SU-DHL-6 (cell line): ENCODE results near the gene DAGLB.
A peak's percentile ranks its signal among the peaks of the same experiment; 100 is the strongest.

Experiments used
- H2AFZ ChIP-seq: fragments of 200-600 bp; sonication (generic); 2 replicates; pipeline ENCODE4 v1.6.1; 2014; ENCODE audit warnings: low read depth, mild to moderate bottlenecking, moderate library complexity, mixed read lengths, antibody characterized with exemption, low read length; ENCODE audit not compliant: severe bottlenecking
- H3F3A ChIP-seq: fragments of 200-600 bp; shearing (Covaris generic); 2 replicates; pipeline ENCODE4 v1.6.0; 2016; ENCODE audit warnings: antibody characterized with exemption, mild to moderate bottlenecking; ENCODE audit not compliant: insufficient read depth
- H3K27ac ChIP-seq: fragments of 200-600 bp; sonication (generic); 2 replicates; pipeline ENCODE4 v1.5.1; 2016; ENCODE audit warnings: low read depth, mild to moderate bottlenecking, low read length, moderate library complexity, mixed read lengths
- H3K27me3 ChIP-seq: fragments of 200-600 bp; sonication (generic), shearing (Covaris generic); 2 replicates; pipeline ENCODE4 v1.6.0; 2014; ENCODE audit warnings: mild to moderate bottlenecking, low read length
- H3K36me3 ChIP-seq: fragments of 200-600 bp; sonication (generic); 2 replicates; pipeline ENCODE4 v1.6.1; 2014; ENCODE audit warnings: mild to moderate bottlenecking, low read length, mixed read lengths
- H3K4me2 ChIP-seq: fragments of 300-600, 200-600 bp; shearing (Covaris generic), sonication (generic); 2 replicates; pipeline ENCODE4 v1.6.0; 2014; ENCODE audit warnings: low read length, low read depth, mild to moderate bottlenecking; ENCODE audit not compliant: poor library complexity, severe bottlenecking
- H3K4me3 ChIP-seq: fragments of 200-600 bp; sonication (generic); 2 replicates; pipeline ENCODE4 v1.5.1; 2014; ENCODE audit warnings: antibody characterized with exemption, low read length, mild to moderate bottlenecking, mixed read lengths; ENCODE audit not compliant: insufficient read depth, poor library complexity, severe bottlenecking
- H3K79me2 ChIP-seq: fragments of 200-600 bp; sonication (generic); 2 replicates; pipeline ENCODE4 v1.6.1; 2014; ENCODE audit warnings: mild to moderate bottlenecking, low read length, moderate library complexity; ENCODE audit not compliant: insufficient read depth
- H3K9ac ChIP-seq: fragments of 200-600 bp; sonication (generic); 2 replicates; pipeline ENCODE4 v1.7.0; 2014; ENCODE audit warnings: mild to moderate bottlenecking, low read length
- H3K9me2 ChIP-seq: fragments of 200-600 bp; sonication (generic); replicated peaks from 2 replicates; pipeline ENCODE4 v1.6.1; 2014; ENCODE audit warnings: low read length; ENCODE audit not compliant: insufficient read depth
- H3K9me3 ChIP-seq: fragments of 200-600 bp; sonication (generic); 2 replicates; pipeline ENCODE4 v1.6.1; 2014; ENCODE audit warnings: low read length, mixed read lengths; ENCODE audit not compliant: insufficient read depth
- H4K20me1 ChIP-seq: fragments of 200-600 bp; sonication (generic); 2 replicates; pipeline ENCODE4 v1.6.1; 2014; ENCODE audit warnings: low read depth, mild to moderate bottlenecking, antibody characterized with exemption, low read length, moderate library complexity, mixed read lengths
- EZH2phosphoT487 ChIP-seq: fragments of 200-600 bp; sonication (generic), shearing (Covaris generic); conservative IDR thresholded peaks from 2 replicates; pipeline ENCODE4 v1.6.1; 2018; ENCODE audit warnings: mild to moderate bottlenecking, antibody characterized with exemption, low read length, moderate library complexity, mixed read lengths
- TF ChIP-seq, protein P1 (sequence below): fragments of 200-600 bp; sonication (generic); IDR thresholded peaks from one replicate; pipeline ENCODE4 v1.5.1; 2017; ENCODE audit warnings: antibody characterized with exemption, mild to moderate bottlenecking, low read length, moderate library complexity; ENCODE audit not compliant: insufficient read depth, poor library complexity, severe bottlenecking

The DAGLB gene

DNA sequence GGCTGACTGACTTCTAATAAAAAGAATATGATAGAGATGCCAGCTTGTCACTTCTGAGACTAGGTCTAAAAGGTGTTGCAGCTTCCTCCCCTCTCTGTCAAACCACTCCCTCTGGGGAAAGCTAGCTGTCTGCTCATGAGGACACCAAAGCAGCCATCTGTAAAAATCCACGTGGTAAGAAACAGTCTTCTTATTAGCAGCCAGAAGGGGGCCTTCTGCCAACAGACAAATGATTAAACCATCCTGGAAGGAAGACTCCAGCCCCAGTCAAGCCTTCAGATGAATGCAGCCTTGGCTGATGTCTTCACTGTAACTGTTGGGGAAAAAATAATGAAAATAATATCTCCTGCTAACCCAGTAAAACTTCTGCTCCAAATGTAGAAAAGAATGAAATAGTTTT, 41.9 kb upstream of the DAGLB start:
- H3K9me3 ChIP-seq, result no peaks in the 10 kb centered on the region
- H3F3A ChIP-seq, result no peaks in the 10 kb centered on the region
- H3K27ac ChIP-seq, result no peak overlapping the region
- no peaks in the 10 kb centered on the region for H4K20me1 ChIP-seq
- H3K4me2 ChIP-seq, result no peak overlapping the region
- no peak overlapping the region for H3K4me3 ChIP-seq
- no peak overlapping the region for H3K9ac ChIP-seq
- peak overlapping the region; percentile 44 for H2AFZ ChIP-seq
- no peaks in the 10 kb centered on the region for H3K27me3 ChIP-seq
- TF ChIP-seq, protein P1, sequence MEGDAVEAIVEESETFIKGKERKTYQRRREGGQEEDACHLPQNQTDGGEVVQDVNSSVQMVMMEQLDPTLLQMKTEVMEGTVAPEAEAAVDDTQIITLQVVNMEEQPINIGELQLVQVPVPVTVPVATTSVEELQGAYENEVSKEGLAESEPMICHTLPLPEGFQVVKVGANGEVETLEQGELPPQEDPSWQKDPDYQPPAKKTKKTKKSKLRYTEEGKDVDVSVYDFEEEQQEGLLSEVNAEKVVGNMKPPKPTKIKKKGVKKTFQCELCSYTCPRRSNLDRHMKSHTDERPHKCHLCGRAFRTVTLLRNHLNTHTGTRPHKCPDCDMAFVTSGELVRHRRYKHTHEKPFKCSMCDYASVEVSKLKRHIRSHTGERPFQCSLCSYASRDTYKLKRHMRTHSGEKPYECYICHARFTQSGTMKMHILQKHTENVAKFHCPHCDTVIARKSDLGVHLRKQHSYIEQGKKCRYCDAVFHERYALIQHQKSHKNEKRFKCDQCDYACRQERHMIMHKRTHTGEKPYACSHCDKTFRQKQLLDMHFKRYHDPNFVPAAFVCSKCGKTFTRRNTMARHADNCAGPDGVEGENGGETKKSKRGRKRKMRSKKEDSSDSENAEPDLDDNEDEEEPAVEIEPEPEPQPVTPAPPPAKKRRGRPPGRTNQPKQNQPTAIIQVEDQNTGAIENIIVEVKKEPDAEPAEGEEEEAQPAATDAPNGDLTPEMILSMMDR, result peak; percentile 37
- no peak for TF ChIP-seq EZH2phosphoT487
- H3K79me2 ChIP-seq, result no peaks in the 10 kb centered on the region
- no peaks in the 10 kb centered on the region for H3K36me3 ChIP-seq
- H3K9me2 ChIP-seq, result no peaks in the 10 kb centered on the region

DNA sequence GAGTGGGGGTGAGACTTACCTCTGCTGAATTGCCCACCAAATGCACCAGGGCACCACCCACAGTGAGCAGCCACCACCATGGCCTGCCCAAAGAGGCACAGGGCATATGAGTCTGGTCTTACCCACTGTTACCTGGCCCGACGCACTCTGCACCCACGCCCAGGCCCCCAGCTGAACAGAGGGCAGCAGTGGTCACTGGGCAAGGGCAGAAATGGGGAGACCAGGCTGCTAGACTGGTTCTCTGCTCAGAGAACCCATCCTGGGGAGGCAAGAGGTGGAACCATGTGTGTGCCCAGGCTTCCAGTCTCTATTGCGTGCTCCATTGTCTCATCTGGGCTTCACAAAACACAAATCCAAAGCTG, 39.4 kb upstream of the DAGLB start:
- no peak overlapping the region for H2AFZ ChIP-seq
- no peak overlapping the region for H3K4me2 ChIP-seq
- H3K9ac ChIP-seq, result no peak overlapping the region
- H3K4me3 ChIP-seq, result no peak overlapping the region
- TF ChIP-seq EZH2phosphoT487, result no peak
- no peaks in the 10 kb centered on the region for H3K27me3 ChIP-seq
- H3K36me3 ChIP-seq, result no peaks in the 10 kb centered on the region
- H3K9me2 ChIP-seq, result no peaks in the 10 kb centered on the region
- H3K27ac ChIP-seq, result no peak overlapping the region
- H3K9me3 ChIP-seq, result no peaks in the 10 kb centered on the region
- H3K79me2 ChIP-seq, result peaks cover 17% of the 10 kb centered on the region
- H3F3A ChIP-seq, result no peaks in the 10 kb centered on the region
- H4K20me1 ChIP-seq, result 0 out of 2 replicates have a peak, but pooled peaks cover 3% of the 10 kb centered on the region

DNA sequence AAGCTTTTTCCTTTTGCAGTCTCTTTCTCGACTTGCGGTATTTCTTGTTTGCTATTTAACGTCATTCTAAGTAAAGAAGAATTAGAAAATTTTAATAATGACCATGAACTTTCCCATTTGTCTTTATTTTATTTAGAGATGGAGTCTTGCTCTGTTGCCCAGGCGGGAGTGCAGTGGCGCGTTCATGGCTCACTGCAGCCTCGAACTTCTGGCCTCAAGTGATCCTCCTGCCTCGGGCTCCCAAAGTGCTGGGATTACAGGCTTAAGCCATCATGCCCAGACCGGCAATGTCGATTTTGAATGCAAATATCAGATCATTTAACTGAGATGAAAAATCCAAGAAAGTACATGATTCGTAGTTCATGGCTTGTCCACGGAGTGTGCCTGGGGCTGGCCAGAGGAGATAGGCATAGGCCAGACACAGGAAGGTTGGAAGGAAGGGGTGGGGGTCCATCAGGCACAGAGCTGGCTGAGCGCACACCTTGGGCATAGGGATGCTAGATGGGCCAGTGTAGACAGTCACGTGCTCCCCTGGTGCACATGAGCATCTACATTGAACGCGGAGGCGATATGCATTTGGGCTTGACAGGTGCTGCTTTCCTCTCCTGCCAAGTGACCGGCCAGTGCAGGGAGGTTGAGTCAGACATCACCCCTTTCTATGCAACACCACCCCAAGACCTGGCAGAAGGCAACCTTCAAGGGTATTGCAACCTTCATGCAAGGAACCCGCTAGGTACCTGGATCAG, 38.9 kb upstream of the DAGLB start:
- H3K9me3 ChIP-seq, result no peaks in the 10 kb centered on the region
- H3K4me2 ChIP-seq, result no peak overlapping the region
- no peaks in the 10 kb centered on the region for H3K9me2 ChIP-seq
- no peaks in the 10 kb centered on the region for H3F3A ChIP-seq
- H4K20me1 ChIP-seq, result 0 out of 2 replicates have a peak, but pooled peaks cover 4% of the 10 kb centered on the region
- H3K36me3 ChIP-seq, result no peaks in the 10 kb centered on the region
- H2AFZ ChIP-seq, result no peak overlapping the region
- peaks cover 22% of the 10 kb centered on the region for H3K79me2 ChIP-seq
- H3K27me3 ChIP-seq, result no peaks in the 10 kb centered on the region
- no peak overlapping the region for H3K27ac ChIP-seq
- H3K4me3 ChIP-seq, result no peak overlapping the region
- TF ChIP-seq, protein P1, result no peak
- TF ChIP-seq EZH2phosphoT487, result no peak
- no peak overlapping the region for H3K9ac ChIP-seq

DNA sequence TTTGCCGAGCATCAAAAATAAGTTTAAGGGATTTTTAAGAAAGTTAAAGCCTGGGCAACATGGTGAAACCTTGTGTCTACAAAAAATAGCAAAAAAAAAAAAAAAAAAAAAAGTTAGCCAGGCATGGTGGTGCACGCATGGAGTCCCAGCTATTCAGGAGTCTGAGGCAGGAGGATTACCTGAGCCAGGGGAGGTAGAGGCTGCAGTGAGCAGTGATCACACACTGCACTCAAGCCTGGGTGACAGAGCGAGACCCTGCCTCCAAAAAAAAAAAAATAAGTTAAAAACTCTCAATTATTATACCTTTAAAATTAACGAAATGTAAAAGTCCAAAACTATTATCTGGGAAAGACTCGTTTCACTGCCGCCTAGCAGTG, 35.0 kb upstream of the DAGLB start:
- TF ChIP-seq EZH2phosphoT487, result no peak
- TF ChIP-seq, protein P1, result no peak
- Histone ChIP-seq H4K20me1 (peaks cover 6% of the 10 kb centered on the region; the same call in 1 of the 2 replicates), H3F3A (no peaks in the 10 kb centered on the region), H3K79me2 (peaks cover 61% of the 10 kb centered on the region), H3K9me2 (no peaks in the 10 kb centered on the region), H2AFZ (no peak overlapping the region), H3K27ac (no peak overlapping the region), H3K27me3 (no peaks in the 10 kb centered on the region), H3K4me3 (peak overlapping the region; percentile 94), H3K4me2 (peak overlapping the region; percentile 83), H3K9me3 (no peaks in the 10 kb centered on the region), H3K36me3 (peaks cover 6% of the 10 kb centered on the region; the same call in 1 of the 2 replicates), H3K9ac (peak overlapping the region; percentile 94)
